Lung microvascular endothelial cell (primary cell): ENCODE results near the gene KAT6B. TPM values are rescaled to one million over a fixed set of nuclear protein-coding genes. Genes with fewer than 3 reads are reported as not detected.
A peak's percentile ranks its signal among the peaks of the same experiment; 100 is the strongest.
"Not testable (repeated sequence)": the region's sequence is repeated elsewhere in the genome, so short reads cannot be mapped to it uniquely, and the experiment has no call there.

Source experiments
- DNase-seq, 2 donors: peaks; one replicate each; pipeline versions ENCODE4 v3.0.0 to v3.0.0-alpha.2; 2010; ENCODE audit warnings: low read depth in 2 of 2
- total RNA-seq: library from RNA; depleted of rRNA; stranded (reverse); fragments of >200 nt; gene quantifications from 2 replicates; pipeline ENCODE4 v1.2.1, GENCODE V29; 2014

KAT6B gene
- total RNA-seq, 1 donor from 2014 or later = 20.0 TPM

DNA sequence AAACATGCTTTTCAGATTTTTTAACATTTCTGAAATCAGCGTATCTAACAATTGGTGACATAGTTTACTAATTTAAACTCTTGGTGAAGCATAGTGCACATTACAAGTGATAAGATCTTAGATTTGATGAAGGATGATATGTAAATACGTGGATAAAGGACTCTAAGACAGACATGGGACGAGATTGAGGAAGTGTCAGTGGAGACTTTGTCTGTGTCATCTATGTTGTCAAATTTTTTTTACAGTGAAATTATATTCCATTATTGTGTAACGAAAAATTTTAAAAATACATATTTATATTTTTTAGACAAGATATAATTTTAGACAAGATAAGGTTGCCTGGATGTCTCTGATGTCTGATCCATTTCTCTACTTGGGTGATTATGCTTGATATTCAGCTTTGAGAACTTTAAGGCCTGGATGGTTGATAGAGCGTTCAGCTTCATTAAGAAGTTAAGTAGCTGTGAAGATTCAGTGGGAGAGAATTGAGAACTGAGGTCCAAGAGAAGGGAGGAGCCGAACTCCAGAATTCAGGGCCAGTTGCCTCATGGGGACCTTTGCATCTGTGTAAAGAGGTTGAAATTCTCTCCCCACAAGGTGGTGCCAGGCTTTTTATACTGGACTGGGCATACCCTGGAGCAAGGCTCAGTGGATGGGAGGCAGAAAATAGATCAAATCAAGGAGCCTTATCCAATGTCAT lies 62.7 kb downstream of the KAT6B start:
- peak; percentile 5 to 6 for DNase-seq

- no peak for DNase-seq
These were observed 63.2 kb downstream of the KAT6B start for GRCh38 chr10:74889662-74889998.

DNA sequence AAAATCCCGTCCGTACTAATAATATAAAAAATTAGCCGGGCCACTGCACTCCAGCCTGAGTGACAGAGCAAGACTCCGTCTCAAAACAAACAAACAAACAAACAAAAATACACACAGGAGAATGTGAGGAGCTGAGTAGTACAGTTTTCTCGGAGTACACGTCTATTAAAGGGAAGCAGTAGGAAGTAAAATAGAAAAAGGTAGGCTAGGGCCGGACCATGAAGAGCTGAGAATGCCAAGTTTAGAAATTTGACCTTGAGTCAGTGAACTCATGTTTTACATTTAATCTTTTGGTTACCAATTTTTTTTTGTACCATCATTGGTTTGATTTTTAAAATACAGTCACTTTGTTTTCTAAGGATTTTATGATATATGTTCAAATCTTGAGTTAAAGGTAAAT lies 64.1 kb downstream of the KAT6B start:
- no peak for DNase-seq

GRCh38 chr10:74891053-74891452 lies 64.7 kb downstream of the KAT6B start:
- DNase-seq = no peak

GRCh38 chr10:74892839-74893238 lies 66.4 kb downstream of the KAT6B start:
- no peak for DNase-seq

DNA sequence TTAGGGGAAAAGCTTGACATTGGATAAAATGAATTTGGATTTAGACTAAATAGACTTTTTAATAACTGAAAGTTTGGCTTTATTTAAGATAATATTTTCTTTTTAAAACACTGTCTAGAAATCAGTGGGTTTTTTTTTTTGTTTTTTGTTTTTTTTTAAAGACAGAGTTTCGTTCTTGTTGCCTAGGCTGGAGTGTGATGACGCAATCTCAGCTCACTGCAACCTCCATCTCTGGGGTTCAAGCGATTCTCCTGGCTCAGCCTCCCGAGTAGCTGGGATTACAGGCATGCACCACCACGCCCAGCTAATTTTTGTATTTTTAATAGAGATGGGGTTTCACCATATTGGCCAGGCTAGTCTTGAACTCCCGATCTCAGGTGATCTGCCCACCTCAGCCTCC lies 66.9 kb downstream of the KAT6B start:
- DNase-seq = not testable (repeated sequence)

- peak in 1 of 2 donors; percentile 8 for DNase-seq
These were observed 70.6 kb downstream of the KAT6B start for GRCh38 chr10:74896788-74897527.

DNA sequence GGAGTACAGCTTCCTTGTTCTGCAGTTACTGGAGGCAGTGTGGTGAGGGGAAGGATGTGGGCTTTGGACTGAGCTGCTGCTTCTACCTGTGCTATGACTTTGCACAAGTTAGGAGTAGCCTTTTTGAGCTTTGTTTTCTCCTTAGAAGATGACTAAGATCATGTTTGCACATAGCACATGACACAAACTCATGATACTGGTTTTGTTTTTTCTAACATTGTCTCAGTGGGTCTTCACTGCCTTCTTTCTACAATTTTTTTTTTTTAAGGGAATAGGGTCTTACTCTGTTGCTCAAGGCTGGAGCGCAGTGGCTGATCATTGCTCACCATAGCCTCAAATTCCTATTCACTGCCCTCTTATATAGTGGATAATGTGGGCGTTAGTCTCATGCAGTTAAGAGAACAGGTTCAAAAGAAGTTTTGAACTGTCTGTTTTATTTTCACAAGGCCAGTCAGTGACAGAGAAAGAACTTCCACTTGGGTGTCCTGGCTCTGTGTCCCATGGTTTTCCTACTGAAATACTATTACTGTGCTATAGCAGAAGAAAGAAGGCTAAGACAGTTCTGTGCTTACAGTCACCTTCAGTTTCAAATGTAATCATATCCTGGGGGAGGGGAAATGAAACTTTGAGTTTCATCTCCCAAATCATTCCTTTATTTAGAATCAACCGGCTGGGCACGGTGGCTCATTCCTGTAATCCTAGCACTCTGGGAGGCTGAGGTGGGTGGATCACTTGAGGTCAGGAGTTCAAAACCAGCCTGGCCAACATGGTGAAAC lies 72.0 kb downstream of the KAT6B start:
- no peak for DNase-seq

GRCh38 chr10:74900297-74900696 lies 73.9 kb downstream of the KAT6B start:
- DNase-seq = no peak

DNA sequence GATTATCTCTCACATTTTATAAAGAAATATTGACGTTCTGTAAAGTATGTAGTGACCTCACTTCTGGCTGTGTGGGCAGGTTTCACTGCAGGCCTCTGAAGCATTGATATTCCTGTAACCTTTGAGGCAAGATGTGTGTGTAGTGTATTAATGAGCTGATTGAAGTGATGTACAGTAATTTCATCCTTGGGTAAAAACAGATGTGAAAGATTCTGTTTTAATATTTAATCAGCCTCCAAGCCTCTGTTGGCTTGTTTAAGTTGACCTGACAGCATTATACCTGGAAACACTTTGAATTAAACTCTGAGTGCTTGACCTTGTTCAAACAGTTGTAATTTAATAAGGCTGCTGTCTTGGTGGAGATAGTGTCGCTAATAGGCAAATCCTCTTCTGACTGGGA lies 74.9 kb downstream of the KAT6B start:
- no peak for DNase-seq

- no peak for DNase-seq
These were observed 75.6 kb downstream of the KAT6B start for GRCh38 chr10:74901867-74902450.

DNA sequence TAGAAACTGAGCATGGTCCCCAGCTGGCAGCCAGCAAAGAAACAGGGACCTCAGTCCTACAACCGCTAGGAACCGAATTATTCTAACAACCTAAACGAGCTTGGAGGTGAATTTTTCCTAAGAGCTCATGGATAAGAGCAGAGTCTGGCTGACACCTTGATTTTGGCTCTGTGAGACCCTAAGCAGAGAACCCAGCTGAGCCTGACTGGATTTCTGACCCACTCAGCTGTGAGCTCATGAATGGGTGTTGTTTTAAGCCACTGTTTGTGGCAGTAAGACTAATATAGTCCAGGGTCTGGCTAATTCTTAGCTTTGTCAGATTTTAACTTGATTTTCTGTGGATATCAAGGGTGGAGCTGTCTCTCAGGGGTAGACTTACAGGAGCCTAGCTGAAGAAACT lies 77.1 kb downstream of the KAT6B start:
- no peak for DNase-seq

- DNase-seq = no peak
These were observed 80.3 kb downstream of the KAT6B start for GRCh38 chr10:74906611-74907198.

GRCh38 chr10:74909670-74910069 lies 83.3 kb downstream of the KAT6B start:
- DNase-seq = no peak

GRCh38 chr10:74910241-74910975 lies 84.0 kb downstream of the KAT6B start:
- DNase-seq = no peak

DNA sequence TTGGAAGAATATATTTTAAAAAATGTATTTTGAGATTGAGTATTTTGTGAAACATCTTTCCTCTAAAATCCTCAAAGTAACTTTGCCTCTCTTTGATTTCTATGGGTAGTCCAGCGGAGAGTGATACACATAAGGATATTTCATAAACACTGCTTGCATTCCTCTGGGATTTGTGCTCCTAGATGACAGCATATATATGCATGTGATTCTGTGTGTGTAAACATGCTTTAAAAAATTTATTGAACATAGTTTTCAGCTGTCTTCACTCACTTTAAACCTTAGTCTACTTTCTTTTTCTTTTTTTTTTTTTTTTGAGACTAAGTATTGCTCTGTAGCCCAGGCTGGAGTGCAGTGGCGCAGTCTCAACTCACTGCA lies 84.6 kb downstream of the KAT6B start:
- DNase-seq = no peak

GRCh38 chr10:74912182-74912581 lies 85.8 kb downstream of the KAT6B start:
- no peak for DNase-seq

- no peak for DNase-seq
These were observed 86.3 kb downstream of the KAT6B start for GRCh38 chr10:74912682-74913081.

DNA sequence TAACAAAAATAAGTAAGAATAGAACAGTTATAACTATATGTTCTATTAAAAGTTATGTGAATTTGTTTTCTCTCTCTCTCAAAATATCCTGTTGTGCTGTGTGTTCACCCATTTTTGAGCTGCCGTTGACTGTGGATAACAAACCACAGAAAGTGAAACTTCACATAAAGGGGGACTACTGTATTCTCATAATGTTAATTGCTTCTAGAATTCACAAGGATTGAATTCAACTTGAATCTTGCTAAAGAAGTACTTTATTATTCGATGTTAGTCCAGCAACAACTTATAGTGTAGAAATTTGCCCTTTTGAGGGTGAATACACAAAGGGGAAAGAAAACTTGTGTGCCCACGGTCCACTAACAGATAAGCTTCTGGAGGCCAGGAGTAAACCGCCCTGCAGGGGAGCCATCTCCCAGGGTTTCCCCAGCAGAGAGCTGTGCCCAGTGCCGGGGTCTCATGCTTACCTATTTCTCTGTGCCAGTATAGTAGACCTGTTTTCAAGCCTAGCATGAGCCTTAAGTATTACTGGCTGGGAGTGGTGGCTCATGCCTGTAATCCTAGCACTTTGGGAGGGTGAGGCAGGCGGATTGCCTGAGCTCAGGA lies 87.1 kb downstream of the KAT6B start:
- DNase-seq = no peak

GRCh38 chr10:74916283-74916682 lies 89.9 kb downstream of the KAT6B start:
- no peak for DNase-seq
